Spinal cord (tissue), 10 donors: ENCODE results near the gene TAF4. TPM values are rescaled to one million over a fixed set of nuclear protein-coding genes. Genes with fewer than 3 reads are reported as not detected.

Experiments
- DNase-seq, 6 donors: peaks; one replicate each; pipeline versions ENCODE4 v3.0.0 to v3.0.0-alpha.2; 2013 to 2015; ENCODE audit warnings: low spot score in 6 of 6, low read depth in 4 of 6
- H3K27ac ChIP-seq: one replicate; pipeline ENCODE4 v1.5.1; 2013; ENCODE audit warnings: low read depth, low read length, control low read depth
- H3K27me3 ChIP-seq: one replicate; pipeline ENCODE4 v1.6.1; 2013; ENCODE audit warnings: low read length; ENCODE audit not compliant: control insufficient read depth, insufficient read depth
- H3K36me3 ChIP-seq: one replicate; pipeline ENCODE4 v1.6.1; 2013; ENCODE audit warnings: low read length; ENCODE audit not compliant: control insufficient read depth, insufficient read depth
- H3K4me1 ChIP-seq: one replicate; pipeline ENCODE4 v1.6.1; 2013; ENCODE audit warnings: low read length; ENCODE audit not compliant: control insufficient read depth, insufficient read depth
- H3K4me3 ChIP-seq: one replicate; pipeline ENCODE4 v1.5.1; 2013; ENCODE audit warnings: low read depth, low read length, control low read depth
- H3K9me3 ChIP-seq: one replicate; pipeline ENCODE4 v1.6.1; 2013; ENCODE audit warnings: low read length; ENCODE audit not compliant: control insufficient read depth, insufficient read depth
- WGBS: methylation state at CpG from one replicate; pipeline ENCODE4 v1.1.5; 2013; ENCODE audit warnings: missing lambda C conversion rate; ENCODE audit not compliant: insufficient coverage; 5-methylcytosine and 5-hydroxymethylcytosine counted together
- polyA plus RNA-seq, 2 donors: library from polyadenylated mRNA; unstranded; fragments of 120-200 nt; gene quantifications; one replicate each; pipeline ENCODE4 v1.2.1, GENCODE V29; 2013; ENCODE audit not compliant: insufficient read length in 2 of 2
- total RNA-seq, 2 donors: library from RNA; depleted of rRNA in 1 of 2; stranded (reverse); fragments of 120-200 nt in 1 of 2; fragments of >200 nt in 1 of 2; gene quantifications; one replicate each; pipeline versions ENCODE4 v1.2.3 to v1.2.4, GENCODE V29; 2013 to 2014
- donor health status: healthy.

The TAF4 gene
- total and polyA plus RNA-seq, 4 donors = 7.2 to 20.4 (median 13.0) TPM

DNA sequence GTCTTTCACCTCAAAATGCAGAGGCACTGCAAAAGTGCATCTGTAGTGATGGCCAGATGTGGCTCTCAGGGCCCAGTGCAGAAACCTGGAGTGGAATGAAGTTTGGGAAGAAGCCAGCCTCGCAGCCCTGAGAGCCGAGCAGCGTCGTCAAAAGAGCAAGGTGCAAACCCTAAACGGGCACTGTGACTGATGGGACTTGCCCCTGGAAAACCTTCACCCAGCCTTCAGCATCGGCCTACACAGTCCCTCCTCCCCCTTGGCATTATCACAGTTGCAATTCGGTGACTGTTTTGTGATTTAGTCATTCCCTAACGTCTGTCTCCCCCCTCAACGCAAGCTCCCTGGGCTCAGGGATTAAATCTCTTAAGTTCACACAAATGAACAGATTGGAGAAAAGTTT lies 38.6 kb downstream of the TAF4 start:
- no peak for DNase-seq
- H3K4me1 ChIP-seq = peaks cover 39% of the 10 kb centered on the region

DNA sequence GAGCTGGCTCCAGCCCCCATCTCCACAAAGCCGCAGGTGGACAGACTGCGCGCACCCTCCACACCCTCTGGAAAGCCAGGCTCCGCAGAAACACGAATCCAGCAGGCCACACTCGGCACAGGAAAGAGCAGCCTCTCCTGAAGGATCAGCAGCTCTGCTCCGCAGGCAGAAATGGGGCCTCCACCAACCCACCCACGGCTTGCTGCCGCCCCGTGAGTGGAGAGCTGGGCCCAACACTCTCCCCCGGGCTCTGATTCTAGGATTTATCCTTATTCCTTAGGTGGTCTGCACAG lies 39.2 kb downstream of the TAF4 start:
- DNase-seq = no peak
- Histone ChIP-seq H3K36me3 (peaks cover 12% of the 10 kb centered on the region), H3K27me3 (no peaks in the 10 kb centered on the region), H3K4me3 (no peak overlapping the region), H3K4me1 (peaks cover 41% of the 10 kb centered on the region), H3K9me3 (no peaks in the 10 kb centered on the region), H3K27ac (no peak overlapping the region)
- 74% methylated on average over 11 of the region's 11 CpGs for WGBS

More for the DNA sequence above, 38.6 kb downstream of the TAF4 start:
- Histone ChIP-seq H3K36me3 (peaks cover 16% of the 10 kb centered on the region), H3K27me3 (no peaks in the 10 kb centered on the region), H3K4me3 (no peak overlapping the region), H3K9me3 (no peaks in the 10 kb centered on the region), H3K27ac (no peak overlapping the region)
- WGBS = 55% methylated on average over 6 of the region's 9 CpGs

DNA sequence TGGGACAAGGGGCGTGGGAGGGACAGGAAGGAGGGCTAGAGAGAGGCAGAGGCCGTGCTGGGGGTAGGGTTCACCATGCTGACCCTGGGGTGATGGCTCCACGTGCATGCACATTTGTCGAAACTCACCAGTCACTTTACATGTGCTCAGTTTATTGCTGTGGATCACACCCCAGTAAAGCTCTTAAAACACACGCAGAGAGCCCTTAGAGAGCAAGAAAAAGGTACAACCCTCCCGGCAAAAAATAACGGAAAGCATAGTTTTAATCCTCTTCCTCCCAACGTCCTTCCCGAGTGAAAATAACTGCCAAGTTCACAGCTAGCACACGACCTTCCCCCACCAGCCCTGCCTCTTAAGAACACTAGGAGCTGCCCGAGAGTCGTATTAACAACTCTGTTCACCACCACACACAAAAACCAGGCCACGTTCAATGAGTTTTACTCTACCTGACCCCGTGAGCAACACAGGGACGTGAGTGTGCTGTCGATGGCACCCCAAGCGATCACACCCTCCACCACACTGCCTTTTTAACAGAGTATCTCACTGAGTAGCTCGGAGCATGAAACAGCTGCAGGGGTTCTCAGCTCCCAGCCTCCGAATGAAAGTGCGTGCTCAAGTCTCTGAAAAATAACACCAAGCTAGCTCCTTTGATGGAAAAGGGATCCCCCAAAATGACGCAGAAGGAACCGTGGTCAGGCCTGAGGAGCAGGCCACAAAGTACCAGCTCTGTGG lies 39.7 kb downstream of the TAF4 start:
- Histone ChIP-seq H3K4me1 (peaks cover 47% of the 10 kb centered on the region), H3K4me3 (no peak overlapping the region), H3K9me3 (no peaks in the 10 kb centered on the region), H3K27me3 (no peaks in the 10 kb centered on the region), H3K36me3 (peaks cover 14% of the 10 kb centered on the region), H3K27ac (no peak overlapping the region)
- WGBS = 30% methylated on average over 18 of the region's 22 CpGs
- peak in 5 of 6 donors; percentile 12 to 76 (median 24) for DNase-seq

DNA sequence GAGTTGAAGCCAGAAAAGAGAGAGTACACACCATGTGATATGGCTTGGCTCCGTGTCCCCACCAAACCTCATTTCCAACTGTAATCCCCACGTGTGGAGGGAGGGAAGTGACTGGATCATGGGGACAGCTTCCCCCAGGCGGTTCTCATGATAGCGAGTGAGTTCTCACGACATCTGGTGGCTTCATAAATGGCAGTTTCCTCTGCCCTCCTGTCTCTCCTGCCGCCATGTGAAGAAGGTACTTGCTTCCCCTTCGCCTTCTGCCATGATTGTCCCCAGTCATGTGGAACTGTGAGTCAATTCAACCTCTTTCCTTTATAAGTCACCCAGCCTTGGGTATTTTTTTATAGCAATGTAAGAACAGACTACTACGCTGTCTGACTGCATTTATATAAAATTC lies 40.3 kb downstream of the TAF4 start:
- 100% methylated on average over 2 of the region's 8 CpGs for WGBS
- Histone ChIP-seq H3K9me3 (no peaks in the 10 kb centered on the region), H3K27me3 (no peaks in the 10 kb centered on the region), H3K4me1 (peaks cover 53% of the 10 kb centered on the region), H3K27ac (no peak overlapping the region), H3K4me3 (no peak overlapping the region), H3K36me3 (peaks cover 14% of the 10 kb centered on the region)
- peak in 2 of 6 donors; percentile 15 to 34 for DNase-seq

DNA sequence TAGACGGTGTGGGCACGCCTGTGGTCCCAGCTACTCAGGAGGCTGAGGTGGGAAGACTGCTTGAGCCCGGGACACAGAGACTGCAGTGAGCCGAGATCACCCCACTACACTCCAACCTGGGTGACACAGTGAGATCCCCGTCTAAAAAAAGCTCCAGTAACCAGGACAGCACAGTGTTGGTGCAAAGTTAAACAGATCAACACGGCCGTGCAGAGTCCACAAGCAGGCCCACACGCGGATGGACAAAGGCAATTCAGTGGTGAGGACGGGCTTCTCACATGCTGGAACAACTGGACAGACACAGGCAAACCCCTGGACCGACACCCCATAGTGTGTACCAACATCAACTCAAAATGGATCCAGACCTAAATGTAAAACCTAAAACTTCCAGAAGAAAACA lies 41.7 kb downstream of the TAF4 start:
- WGBS = 92% methylated on average over 8 of the region's 11 CpGs
- H3K4me1 ChIP-seq = peaks cover 67% of the 10 kb centered on the region
- no peaks in the 10 kb centered on the region for H3K27me3 ChIP-seq
- H3K27ac ChIP-seq = no peak overlapping the region
- H3K36me3 ChIP-seq = peaks cover 15% of the 10 kb centered on the region
- H3K4me3 ChIP-seq = no peak overlapping the region
- no peak for DNase-seq
- no peaks in the 10 kb centered on the region for H3K9me3 ChIP-seq

DNA sequence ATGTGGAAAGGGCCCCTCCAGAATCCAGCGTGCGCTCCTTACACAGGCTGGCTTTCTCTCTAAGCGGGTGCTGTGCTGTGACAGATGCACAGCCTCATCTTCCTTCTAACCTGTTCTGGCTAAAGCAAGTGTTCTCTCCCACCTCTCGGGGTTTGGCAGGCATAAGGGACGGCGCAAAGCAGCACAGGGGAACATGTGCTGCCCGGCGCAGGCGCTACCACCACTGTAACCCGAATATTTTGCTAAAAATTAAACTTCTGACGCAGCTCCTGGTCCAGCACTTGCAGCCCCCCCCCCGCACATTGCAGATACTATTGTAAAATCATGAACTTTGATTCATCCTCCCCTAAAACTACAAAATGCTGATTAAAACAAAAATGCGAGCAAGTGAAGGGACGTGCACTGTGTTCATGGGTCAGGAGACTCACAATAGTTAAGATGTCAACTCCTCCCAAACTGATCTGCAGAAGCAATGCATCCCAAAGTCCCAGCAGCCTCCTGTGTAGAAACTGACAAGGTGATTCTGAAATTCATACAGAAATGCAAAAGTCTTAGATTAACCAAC lies 43.0 kb downstream of the TAF4 start:
- Histone ChIP-seq H3K4me3 (no peak overlapping the region), H3K36me3 (peaks cover 15% of the 10 kb centered on the region), H3K27me3 (no peaks in the 10 kb centered on the region), H3K27ac (no peak overlapping the region), H3K9me3 (no peaks in the 10 kb centered on the region), H3K4me1 (peaks cover 71% of the 10 kb centered on the region)
- WGBS = 82% methylated on average over 12 of the region's 14 CpGs
- DNase-seq = no peak

DNA sequence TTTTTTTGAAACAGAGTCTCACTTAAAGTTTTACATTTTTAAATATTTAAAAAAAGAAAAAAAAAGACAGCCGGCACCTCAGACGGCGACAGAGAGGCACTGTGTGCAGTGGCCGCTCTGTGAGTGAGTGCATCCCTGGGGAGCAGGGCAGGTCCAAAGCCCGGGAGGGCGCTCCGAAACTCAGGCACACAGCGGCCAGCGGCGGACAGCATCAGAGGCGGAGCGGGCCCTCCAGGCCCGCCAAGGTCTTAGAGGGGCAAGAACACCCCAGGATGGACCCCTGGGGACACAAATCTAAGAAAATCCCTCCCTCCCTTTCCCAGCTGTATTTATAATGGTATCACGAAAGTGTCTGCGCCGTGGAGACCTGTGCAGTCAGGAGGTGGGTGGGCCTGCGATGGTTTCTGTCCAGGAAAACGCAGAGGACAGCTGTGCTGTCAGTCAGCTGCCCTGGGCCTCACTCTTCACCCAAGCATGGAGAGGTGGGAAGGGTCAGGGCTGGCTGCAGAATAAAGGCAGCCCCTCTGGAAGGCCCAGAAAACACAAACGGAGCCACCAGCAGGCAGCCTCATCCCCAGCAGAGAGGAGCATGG lies 43.8 kb downstream of the TAF4 start:
- no peak for DNase-seq
- Histone ChIP-seq H3K4me1 (peaks cover 66% of the 10 kb centered on the region), H3K27ac (no peak overlapping the region), H3K36me3 (peaks cover 15% of the 10 kb centered on the region), H3K4me3 (no peak overlapping the region), H3K9me3 (no peaks in the 10 kb centered on the region), H3K27me3 (no peaks in the 10 kb centered on the region)
- WGBS = 38% methylated on average over 9 of the region's 19 CpGs

DNA sequence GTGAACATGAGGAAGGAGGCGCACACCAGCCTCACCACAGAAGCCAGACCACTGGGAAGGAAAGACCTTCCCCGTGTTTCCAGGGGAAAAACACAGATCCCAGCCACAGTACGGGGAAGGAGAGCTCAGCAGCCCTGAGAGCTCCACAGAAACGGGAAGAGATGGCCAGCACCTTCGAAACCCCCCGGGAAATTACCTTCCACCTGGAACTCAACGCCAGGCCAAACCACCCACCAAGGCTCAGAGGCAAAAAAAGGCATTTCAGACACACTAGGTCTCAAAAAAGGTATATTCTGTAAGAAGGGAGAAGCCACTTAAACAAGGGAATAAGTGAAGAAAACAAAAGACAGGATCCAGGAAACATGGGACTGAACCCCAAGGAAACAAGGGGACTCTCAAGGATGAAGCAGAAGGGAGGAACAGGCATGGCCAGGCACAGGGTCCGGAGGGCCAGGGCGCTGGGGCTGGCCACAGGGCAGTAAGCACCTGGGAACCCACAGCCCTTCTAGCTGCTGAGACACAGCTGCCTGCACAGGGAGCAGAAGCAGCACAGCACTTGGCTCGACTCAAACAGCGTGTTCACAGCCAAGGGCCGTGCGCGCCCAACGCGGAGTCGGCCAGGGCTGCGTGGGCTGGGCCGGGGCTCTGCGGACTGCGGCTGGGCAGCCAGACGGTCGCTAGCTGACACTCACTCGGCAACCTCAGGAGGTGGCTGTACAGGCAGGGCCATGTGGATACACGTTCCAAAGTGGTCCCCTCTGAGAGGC lies 44.6 kb downstream of the TAF4 start:
- H3K27ac ChIP-seq = no peak overlapping the region
- H3K9me3 ChIP-seq = no peaks in the 10 kb centered on the region
- 20% methylated on average over 13 of the region's 25 CpGs for WGBS
- DNase-seq = peak in 2 of 6 donors; percentile 32 to 63
- no peaks in the 10 kb centered on the region for H3K27me3 ChIP-seq
- peaks cover 64% of the 10 kb centered on the region for H3K4me1 ChIP-seq
- H3K36me3 ChIP-seq = peaks cover 12% of the 10 kb centered on the region
- no peak overlapping the region for H3K4me3 ChIP-seq

DNA sequence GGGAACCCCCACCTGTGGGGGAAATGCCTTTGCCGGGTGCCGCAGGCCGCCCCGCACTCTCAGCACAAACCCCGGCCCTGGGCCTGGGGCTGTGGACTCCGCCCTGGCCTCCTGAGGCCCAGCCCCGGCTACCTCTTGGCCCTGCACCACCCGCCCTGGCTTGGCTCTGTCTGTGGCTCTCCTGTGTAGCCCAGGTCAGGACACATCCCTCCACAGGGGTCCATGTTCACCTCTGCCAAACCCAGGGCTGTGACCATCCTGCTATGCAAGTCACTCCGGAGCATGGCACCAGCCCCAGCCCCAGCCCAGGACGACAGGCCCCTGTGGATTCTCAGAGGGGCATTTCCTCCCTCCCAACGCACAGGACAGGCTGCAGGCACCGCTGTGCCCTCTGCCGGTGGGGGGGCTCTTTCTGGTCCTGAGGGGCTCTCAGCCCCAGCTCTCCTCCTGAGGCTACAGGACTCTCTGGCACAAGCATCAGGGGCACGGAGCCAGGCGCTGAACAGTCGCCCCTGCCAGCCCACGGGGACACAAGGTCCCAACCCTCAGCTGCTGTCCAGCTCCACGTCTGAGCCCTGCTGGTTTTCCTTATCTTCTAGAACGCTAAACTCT lies 45.7 kb downstream of the TAF4 start:
- Histone ChIP-seq H3K4me1 (peaks cover 66% of the 10 kb centered on the region), H3K27ac (no peak overlapping the region), H3K27me3 (no peaks in the 10 kb centered on the region), H3K4me3 (no peak overlapping the region), H3K9me3 (no peaks in the 10 kb centered on the region), H3K36me3 (peaks cover 13% of the 10 kb centered on the region)
- DNase-seq = peak in 1 of 6 donors; percentile 30
- 58% methylated on average over 17 of the region's 19 CpGs for WGBS
